B cell (primary cell): Measurements from ENCODE around the gene DLG2. TPM values are rescaled to one million over a fixed set of nuclear protein-coding genes. Genes with fewer than 3 reads are reported as not detected.

Experiments
- ATAC-seq: fragments of 200-7000 bp; cut with Tn5 transposase; one replicate; pipeline ENCODE4 v1.10.0; 2021; ENCODE audit warnings: low read depth, mild to moderate bottlenecking, moderate number of reproducible peaks, moderate library complexity
- CTCF ChIA-PET: fragments of 350-600 bp; sonication (Branson Sonifier 250); formaldehyde crosslinking; loops from one replicate; lab custom pipeline; 2021; ENCODE audit warnings: antibody characterized with exemption, inconsistent platforms; lab: Charles Lee
- POLR2A ChIA-PET: fragments of 350-600 bp; sonication (Branson Sonifier 250); formaldehyde crosslinking; loops from one replicate; lab custom pipeline; 2021; ENCODE audit warnings: antibody characterized with exemption; lab: Charles Lee
- DNase-seq: peaks from one replicate; pipeline ENCODE4 v3.0.0; 2013
- H2AFZ ChIP-seq: 2 replicates; pipeline ENCODE4 v1.6.1; 2012; ENCODE audit warnings: mild to moderate bottlenecking, low read depth, low read length; ENCODE audit not compliant: insufficient read depth, poor library complexity, severe bottlenecking
- H3K27ac ChIP-seq, 2 donors: 1 replicate in 1 of 2; 2 replicates in 1 of 2; pipeline ENCODE4 v1.5.1; 2012 to 2013; ENCODE audit warnings: low read length in 2 of 2, mild to moderate bottlenecking in 2 of 2, moderate library complexity in 1 of 2
- H3K27me3 ChIP-seq, 4 experiments: fragments of 200-600 bp in 1 of 4; sonication (generic) in 1 of 4; replicated peaks in 1 of 4; 1 replicate in 2 of 4; 2 replicates in 2 of 4; pipeline versions ENCODE4 v1.6.1 to v1.7.0; 2013 to 2016; ENCODE audit warnings: low read length in 3 of 4, mild to moderate bottlenecking in 2 of 4, mixed read lengths in 1 of 4, moderate library complexity in 1 of 4; ENCODE audit not compliant: insufficient read depth in 4 of 4, control insufficient read depth in 3 of 4; ENCODE audit errors: control extremely low read depth in 1 of 4
- H3K36me3 ChIP-seq, 2 experiments: replicated peaks in 1 of 2; 1 replicate in 1 of 2; 2 replicates in 1 of 2; pipeline versions ENCODE4 v1.6.1 to v1.7.1; 2013; ENCODE audit warnings: low read length in 1 of 2; ENCODE audit not compliant: insufficient read depth in 2 of 2, control insufficient read depth in 1 of 2; ENCODE audit errors: control extremely low read depth in 1 of 2, extremely low read depth in 1 of 2
- H3K4me1 ChIP-seq, 2 donors: fragments of 200-600 bp in 1 of 2; sonication (generic) in 1 of 2; 1 replicate in 1 of 2; 2 replicates in 1 of 2; pipeline versions ENCODE4 v1.5.1 to v1.6.1; 2013 to 2017; ENCODE audit warnings: low read length in 2 of 2; ENCODE audit not compliant: control insufficient read depth in 2 of 2, insufficient read depth in 2 of 2
- H3K4me2 ChIP-seq: replicated peaks from 2 replicates; pipeline ENCODE3; 2012; ENCODE audit warnings: mild to moderate bottlenecking, low read depth, low read length; ENCODE audit not compliant: poor library complexity, severe bottlenecking
- H3K4me3 ChIP-seq, 5 experiments: fragments of 200-600 bp in 1 of 5; sonication (generic) in 1 of 5; 1 replicate in 3 of 5; 2 replicates in 2 of 5; pipeline versions ENCODE4 v1.5.1 to v1.7.0; 2011 to 2016; ENCODE audit warnings: low read length in 4 of 5, mild to moderate bottlenecking in 4 of 5, low read depth in 2 of 5, control low read depth in 1 of 5, moderate library complexity in 1 of 5; ENCODE audit not compliant: insufficient read depth in 1 of 5; ENCODE audit errors: control extremely low read depth in 1 of 5, extremely low read depth in 1 of 5
- H3K79me2 ChIP-seq: fragments of 200-600 bp; sonication (generic); one replicate; pipeline ENCODE4 v1.6.0; 2016; ENCODE audit warnings: low read length; ENCODE audit not compliant: control insufficient read depth, insufficient read depth
- H3K9ac ChIP-seq: fragments of 200-600 bp; sonication (generic); 2 replicates; pipeline ENCODE4 v1.6.1; 2017; ENCODE audit warnings: mild to moderate bottlenecking, low read length, moderate library complexity
- H3K9me3 ChIP-seq, 3 donors: one replicate each; pipeline versions ENCODE4 v1.6.1 to v1.7.1; 2013; ENCODE audit warnings: low read length in 2 of 3; ENCODE audit not compliant: control insufficient read depth in 2 of 3, insufficient read depth in 1 of 3; ENCODE audit errors: control extremely low read depth in 1 of 3
- H4K20me1 ChIP-seq: 2 replicates; pipeline ENCODE4 v1.6.0; 2012; ENCODE audit warnings: mild to moderate bottlenecking, low read length; ENCODE audit not compliant: insufficient read depth, control insufficient read depth, poor library complexity, severe bottlenecking
- H3K27ac Mint-ChIP-seq: one replicate; pipeline ENCODE4 v1.8.0; 2021; ENCODE audit warnings: mixed read lengths
- H3K27me3 Mint-ChIP-seq: one replicate; pipeline ENCODE4 v1.8.0; 2021; ENCODE audit warnings: mixed read lengths
- H3K4me1 Mint-ChIP-seq: one replicate; pipeline ENCODE4 v1.8.0; 2021; ENCODE audit warnings: mixed read lengths
- H3K4me3 Mint-ChIP-seq: one replicate; pipeline ENCODE4 v1.8.0; 2021; ENCODE audit warnings: mixed read lengths
- H3K9me3 Mint-ChIP-seq: one replicate; pipeline ENCODE4 v1.8.0; 2022; ENCODE audit warnings: mixed read lengths; ENCODE audit not compliant: insufficient read depth
- EZH2 ChIP-seq: IDR thresholded peaks from 2 replicates; pipeline ENCODE4 v1.6.1; 2012; ENCODE audit warnings: borderline replicate concordance, low read depth, mild to moderate bottlenecking, moderate library complexity, low read length; ENCODE audit not compliant: insufficient read depth, poor library complexity, severe bottlenecking
- WGBS: methylation state at CpG from one replicate; pipeline ENCODE4 v1.1.5; 2013; ENCODE audit warnings: missing lambda C conversion rate; ENCODE audit not compliant: insufficient coverage; 5-methylcytosine and 5-hydroxymethylcytosine counted together
- intact Hi-C: fragments of 100-400 bp; cut with micrococcal nuclease; formaldehyde crosslinking; loops from one replicate; pipeline ENCODE4 v1.10.0; 2022
- polyA plus RNA-seq: library from polyadenylated mRNA; depleted of rRNA; stranded (reverse); fragments of >200 nt; gene quantifications from 2 replicates; pipeline ENCODE4 v1.2.3, GENCODE V29; 2012
- total RNA-seq, 2 donors: library from RNA; stranded (reverse); fragments of 120-200 nt in 1 of 2; gene quantifications; 1 replicate in 1 of 2; 2 replicates in 1 of 2; pipeline versions ENCODE4 v1.2.3 to v1.2.4, GENCODE V29; 2013 to 2022
- TF ChIP-seq, protein P1 (sequence below): fragments of 200-600 bp; IDR thresholded peaks from one replicate; pipeline ENCODE4 v1.8.0; 2022; ENCODE audit warnings: antibody characterized with exemption, mild to moderate bottlenecking

DLG2 gene
- total and polyA plus RNA-seq, 2 donors (not counting 1 experiment from before 2014, with no cell fraction given) = 0.54 to 5.4 TPM

- ATAC-seq (no peak), DNase-seq (no peak)
- Histone ChIP-seq H4K20me1 (no peaks in the 10 kb centered on the region), H3K4me1 (no peaks in the 10 kb centered on the region), H3K9me3 (peaks cover 0 to 10% (median 6%) of the 10 kb centered on the region in 3 donors), H3K4me3 (no peak overlapping the region), H2AFZ (no peak overlapping the region), H3K9ac (no peak overlapping the region), H3K27me3 (no peaks in the 10 kb centered on the region), H3K4me2 (no peak overlapping the region), H3K79me2 (no peaks in the 10 kb centered on the region), H3K36me3 (no peaks in the 10 kb centered on the region), H3K27ac (no peak overlapping the region)
- Mint-ChIP-seq H3K4me3 (no peak overlapping the region), H3K27ac (no peak overlapping the region), H3K4me1 (no peaks in the 10 kb centered on the region), H3K9me3 (peaks cover 2% of the 10 kb centered on the region), H3K27me3 (peaks cover 5% of the 10 kb centered on the region)
- intact Hi-C loops = no loop called here
- POLR2A ChIA-PET = no interaction called here
- TF ChIP-seq, protein P1, sequence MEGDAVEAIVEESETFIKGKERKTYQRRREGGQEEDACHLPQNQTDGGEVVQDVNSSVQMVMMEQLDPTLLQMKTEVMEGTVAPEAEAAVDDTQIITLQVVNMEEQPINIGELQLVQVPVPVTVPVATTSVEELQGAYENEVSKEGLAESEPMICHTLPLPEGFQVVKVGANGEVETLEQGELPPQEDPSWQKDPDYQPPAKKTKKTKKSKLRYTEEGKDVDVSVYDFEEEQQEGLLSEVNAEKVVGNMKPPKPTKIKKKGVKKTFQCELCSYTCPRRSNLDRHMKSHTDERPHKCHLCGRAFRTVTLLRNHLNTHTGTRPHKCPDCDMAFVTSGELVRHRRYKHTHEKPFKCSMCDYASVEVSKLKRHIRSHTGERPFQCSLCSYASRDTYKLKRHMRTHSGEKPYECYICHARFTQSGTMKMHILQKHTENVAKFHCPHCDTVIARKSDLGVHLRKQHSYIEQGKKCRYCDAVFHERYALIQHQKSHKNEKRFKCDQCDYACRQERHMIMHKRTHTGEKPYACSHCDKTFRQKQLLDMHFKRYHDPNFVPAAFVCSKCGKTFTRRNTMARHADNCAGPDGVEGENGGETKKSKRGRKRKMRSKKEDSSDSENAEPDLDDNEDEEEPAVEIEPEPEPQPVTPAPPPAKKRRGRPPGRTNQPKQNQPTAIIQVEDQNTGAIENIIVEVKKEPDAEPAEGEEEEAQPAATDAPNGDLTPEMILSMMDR = no peak
- no peak for TF ChIP-seq EZH2
- 96% methylated on average over 5 of the region's 8 CpGs for WGBS
- CTCF ChIA-PET = no interaction called here
Observed at GRCh38 chr11:84800755-84801346, 826.3 kb downstream of the DLG2 start.

DNA sequence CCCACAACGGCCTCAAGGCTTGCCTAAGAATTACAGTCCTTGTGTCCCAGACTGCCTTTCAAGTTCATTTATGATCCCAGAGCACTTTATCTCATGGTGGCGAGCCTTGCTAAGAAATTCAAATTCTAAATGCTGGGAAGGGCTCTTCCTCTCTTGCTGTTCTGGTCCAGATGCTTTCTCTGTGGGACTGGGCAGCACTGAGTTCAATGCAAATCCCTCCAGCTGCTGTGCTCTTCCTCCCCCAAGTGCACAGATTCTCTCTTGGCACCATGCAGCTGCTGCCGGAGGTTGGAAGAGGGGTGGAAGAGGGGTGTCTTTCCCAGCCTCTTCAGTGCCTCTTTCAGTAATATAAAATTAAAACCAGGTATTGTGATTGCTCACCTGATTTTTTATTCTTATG is 828.0 kb downstream of the DLG2 start:
- no peak for ATAC-seq
- no peaks in the 10 kb centered on the region for H3K79me2 ChIP-seq
- TF ChIP-seq, protein P1 = no peak
- no peak for TF ChIP-seq EZH2
- POLR2A ChIA-PET = no interaction called here
- H3K4me2 ChIP-seq = no peak overlapping the region
- no peaks in the 10 kb centered on the region for H3K36me3 ChIP-seq
- no peak overlapping the region for H3K4me3 ChIP-seq
- peaks cover 0 to 22% (median 0%) of the 10 kb centered on the region in 3 donors for H3K9me3 ChIP-seq
- H2AFZ ChIP-seq = no peak overlapping the region
- intact Hi-C loops = no loop called here
- no peaks in the 10 kb centered on the region for H3K4me1 Mint-ChIP-seq
- H3K27ac Mint-ChIP-seq = no peak overlapping the region
- no peak overlapping the region for H3K4me3 Mint-ChIP-seq
- CTCF ChIA-PET = no interaction called here
- no peaks in the 10 kb centered on the region for H4K20me1 ChIP-seq
- no peak overlapping the region for H3K9ac ChIP-seq
- no peak overlapping the region for H3K27ac ChIP-seq
- DNase-seq = no peak
- no peaks in the 10 kb centered on the region for H3K27me3 ChIP-seq
- WGBS = 85% methylated on average over 2 of the region's 3 CpGs
- H3K9me3 Mint-ChIP-seq = no peaks in the 10 kb centered on the region
- no peaks in the 10 kb centered on the region for H3K4me1 ChIP-seq
- peaks cover 5% of the 10 kb centered on the region for H3K27me3 Mint-ChIP-seq
